22Rv1 (cell line): ENCODE data around the gene ELK3.

Experiments
- H3K27ac ChIP-seq: fragments of 450-650 bp; 2 replicates; pipeline ENCODE4 v1.5.1; 2017
- CTCF ChIP-seq: fragments of 450-650 bp; IDR thresholded peaks from 2 replicates; pipeline ENCODE4 v1.5.1; 2017; ENCODE audit warnings: mild to moderate bottlenecking
- ZFX ChIP-seq: fragments of 450-650 bp; IDR thresholded peaks from 2 replicates; pipeline ENCODE4 v1.6.1; 2017; ENCODE audit warnings: antibody characterized with exemption, borderline replicate concordance

ELK3 gene

DNA sequence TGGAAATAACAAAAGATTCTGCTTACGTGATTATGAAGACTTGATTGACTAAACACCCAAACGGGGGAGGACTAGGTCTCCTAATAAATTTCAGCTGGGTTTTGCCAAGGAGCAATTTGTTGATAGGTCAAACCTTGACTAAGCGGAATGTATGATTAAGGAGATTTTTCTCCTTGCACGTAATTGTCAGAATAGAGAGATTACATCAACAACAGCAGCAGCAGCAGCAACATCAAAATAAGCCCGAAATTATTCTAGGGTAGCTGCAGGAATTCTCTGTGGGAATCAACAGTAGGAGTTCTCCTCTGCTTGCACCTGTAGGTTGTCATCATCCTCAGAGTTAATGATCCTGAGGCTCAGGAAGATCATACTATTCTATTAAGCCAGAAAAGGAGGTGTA is 10.2 kb downstream of the ELK3 start:
- TF ChIP-seq ZFX (no peak), CTCF (no peak)
- H3K27ac ChIP-seq, result no peak overlapping the region

DNA sequence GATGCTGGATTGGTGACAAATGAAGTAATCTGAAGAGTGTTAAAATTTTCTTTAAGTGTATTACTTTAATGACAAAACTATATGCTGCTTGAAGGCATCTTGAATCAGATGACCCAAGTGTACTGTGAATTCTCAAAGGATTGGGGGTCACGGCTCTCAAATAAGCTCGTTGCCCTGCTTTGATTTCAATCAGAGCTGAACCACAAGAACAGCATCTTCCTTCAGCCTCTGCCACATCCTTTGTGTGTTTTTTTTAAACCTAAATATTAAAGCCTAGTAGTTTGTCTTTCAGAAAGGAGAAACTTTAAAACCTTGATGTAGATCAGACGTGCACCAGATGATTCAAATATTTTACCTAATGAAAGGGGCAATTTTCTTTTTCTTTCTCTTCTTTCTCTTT is 11.7 kb downstream of the ELK3 start:
- no peak overlapping the region for H3K27ac ChIP-seq
- TF ChIP-seq CTCF (no peak), ZFX (no peak)

DNA sequence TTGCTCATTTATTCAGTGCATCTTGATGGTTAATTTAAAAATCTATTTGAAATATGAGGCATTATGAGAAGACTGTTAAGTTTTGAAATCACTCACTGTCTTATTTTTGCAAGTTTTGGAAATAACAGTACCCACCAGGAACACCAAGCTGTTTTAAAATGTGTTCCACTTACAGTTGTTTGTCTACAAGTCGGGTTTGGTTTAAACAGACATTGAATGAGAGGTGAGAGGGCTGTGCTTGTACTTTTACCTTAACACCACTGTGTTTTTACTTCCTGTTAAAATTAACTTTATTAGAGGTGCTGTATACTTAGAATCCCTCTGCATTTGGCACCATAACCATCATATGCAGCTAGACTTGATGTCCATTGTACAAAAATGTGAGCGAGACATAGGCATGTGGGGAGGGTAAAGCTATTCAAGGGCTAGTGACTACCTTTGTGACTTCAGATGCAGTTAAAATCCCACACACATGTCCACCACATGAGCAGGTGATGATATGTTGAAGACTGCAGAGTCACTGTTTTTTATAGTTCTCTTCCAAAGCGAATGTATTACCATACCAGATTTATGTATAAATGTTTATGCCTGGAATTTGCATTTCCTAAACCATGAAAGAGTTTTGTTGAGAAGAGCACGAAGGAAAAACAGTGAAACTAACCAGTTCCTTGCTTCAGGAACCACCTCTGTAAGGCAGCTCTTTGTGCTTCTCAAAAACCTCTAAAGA is 12.9 kb downstream of the ELK3 start:
- TF ChIP-seq ZFX (no peak), CTCF (no peak)

DNA sequence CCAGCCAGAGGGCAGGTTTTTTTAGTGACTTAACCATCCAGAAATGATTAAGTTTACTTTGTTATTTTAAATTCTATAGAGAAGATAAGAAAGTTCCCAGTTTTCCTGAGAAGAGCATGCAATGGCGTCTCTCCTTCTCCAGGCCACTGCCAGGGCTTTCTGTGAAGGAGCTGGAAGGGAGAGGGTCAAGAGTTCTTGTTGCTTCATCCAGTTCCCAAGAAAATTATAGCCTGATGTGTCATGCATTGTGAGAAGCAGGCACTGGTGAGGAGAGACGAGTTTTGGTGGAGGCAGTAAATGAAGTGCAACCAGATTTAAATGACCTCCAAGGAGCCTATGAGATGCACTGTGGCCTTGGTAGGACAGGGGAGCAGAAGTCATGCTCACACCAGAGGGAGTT is 14.2 kb downstream of the ELK3 start:
- H3K27ac ChIP-seq, result no peak overlapping the region
- TF ChIP-seq CTCF (no peak), ZFX (no peak)

More for the DNA sequence above, 12.9 kb downstream of the ELK3 start:
- H3K27ac ChIP-seq, result no peak overlapping the region

- no peak overlapping the region for H3K27ac ChIP-seq
- TF ChIP-seq CTCF, result no peak
- TF ChIP-seq ZFX, result no peak
These were observed 14.8 kb downstream of the ELK3 start for GRCh38 chr12:96208801-96209549.

GRCh38 chr12:96210376-96211055 is 16.3 kb downstream of the ELK3 start:
- TF ChIP-seq CTCF (no peak), ZFX (no peak)
- H3K27ac ChIP-seq, result no peak overlapping the region

- H3K27ac ChIP-seq, result no peak overlapping the region
- TF ChIP-seq CTCF, result no peak
- no peak for TF ChIP-seq ZFX
These were observed 17.8 kb downstream of the ELK3 start for GRCh38 chr12:96211988-96212387.
